Rectal smooth muscle tissue (tissue), 1 donor: Measurements from ENCODE around the gene FADS2.
"Not testable (repeated sequence)": the region's sequence is repeated elsewhere in the genome, so short reads cannot be mapped to it uniquely, and the experiment has no call there.

Experiments
- H3K27ac ChIP-seq: one replicate; pipeline ENCODE4 v1.7.0; 2013; ENCODE audit warnings: low read depth, low read length, inconsistent platforms
- H3K27me3 ChIP-seq: one replicate; pipeline ENCODE4 v1.7.0; 2013; ENCODE audit warnings: low read length; ENCODE audit not compliant: control insufficient read depth, insufficient read depth
- H3K36me3 ChIP-seq: one replicate; pipeline ENCODE4 v1.7.0; 2013; ENCODE audit warnings: low read length; ENCODE audit not compliant: control insufficient read depth, insufficient read depth
- H3K4me1 ChIP-seq: one replicate; pipeline ENCODE4 v1.7.0; 2013; ENCODE audit warnings: low read length; ENCODE audit not compliant: control insufficient read depth, insufficient read depth
- H3K4me3 ChIP-seq: one replicate; pipeline ENCODE4 v1.7.0; 2013; ENCODE audit warnings: low read length
- H3K9ac ChIP-seq: one replicate; pipeline ENCODE4 v1.7.0; 2013; ENCODE audit warnings: low read length

Gene FADS2

GRCh38 chr11:61870541-61871031, 42.5 kb downstream of the FADS2 start:
- Histone ChIP-seq H3K27ac (no peak overlapping the region), H3K27me3 (no peaks in the 10 kb centered on the region), H3K4me1 (no peaks in the 10 kb centered on the region), H3K9ac (no peak overlapping the region), H3K36me3 (no peaks in the 10 kb centered on the region), H3K4me3 (no peak overlapping the region)

GRCh38 chr11:61871158-61871597, 43.1 kb downstream of the FADS2 start:
- Histone ChIP-seq H3K4me3 (peak overlapping the region; percentile 30), H3K27me3 (no peaks in the 10 kb centered on the region), H3K36me3 (no peaks in the 10 kb centered on the region), H3K4me1 (no peaks in the 10 kb centered on the region), H3K9ac (no peak overlapping the region), H3K27ac (no peak overlapping the region)

DNA sequence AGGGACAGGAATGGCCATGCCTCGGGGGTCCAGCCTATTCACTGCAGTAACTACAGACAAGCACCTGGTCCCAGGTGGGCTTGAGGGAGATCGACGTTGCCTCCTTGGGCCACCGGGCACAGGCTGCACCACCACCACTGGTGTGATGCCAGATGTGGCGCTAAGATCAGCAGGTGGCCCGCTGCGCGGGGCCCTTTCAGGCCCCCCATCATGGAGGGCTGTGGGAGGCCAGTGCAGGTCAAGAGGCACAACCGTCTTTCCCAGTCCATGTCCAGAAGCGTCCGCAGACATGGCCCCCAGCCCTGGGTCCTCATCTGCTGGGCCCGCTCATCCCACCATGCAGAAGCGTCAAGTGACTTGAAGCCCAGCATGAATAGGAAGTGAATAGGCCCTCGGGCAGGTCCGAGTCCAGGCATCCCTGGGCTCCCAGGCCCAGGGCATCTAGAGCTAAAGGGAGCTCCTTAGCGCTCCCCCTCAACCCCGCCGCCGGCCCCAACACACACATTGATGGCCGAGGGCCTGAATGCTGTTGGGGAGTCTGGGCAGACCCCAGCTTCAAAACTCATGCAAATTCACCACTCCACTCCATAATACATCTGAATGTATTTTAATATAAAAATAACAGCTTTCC, 45.0 kb downstream of the FADS2 start:
- Histone ChIP-seq H3K9ac (no peak overlapping the region), H3K4me3 (no peak overlapping the region), H3K27ac (no peak overlapping the region), H3K27me3 (no peaks in the 10 kb centered on the region), H3K36me3 (no peaks in the 10 kb centered on the region), H3K4me1 (no peaks in the 10 kb centered on the region)

DNA sequence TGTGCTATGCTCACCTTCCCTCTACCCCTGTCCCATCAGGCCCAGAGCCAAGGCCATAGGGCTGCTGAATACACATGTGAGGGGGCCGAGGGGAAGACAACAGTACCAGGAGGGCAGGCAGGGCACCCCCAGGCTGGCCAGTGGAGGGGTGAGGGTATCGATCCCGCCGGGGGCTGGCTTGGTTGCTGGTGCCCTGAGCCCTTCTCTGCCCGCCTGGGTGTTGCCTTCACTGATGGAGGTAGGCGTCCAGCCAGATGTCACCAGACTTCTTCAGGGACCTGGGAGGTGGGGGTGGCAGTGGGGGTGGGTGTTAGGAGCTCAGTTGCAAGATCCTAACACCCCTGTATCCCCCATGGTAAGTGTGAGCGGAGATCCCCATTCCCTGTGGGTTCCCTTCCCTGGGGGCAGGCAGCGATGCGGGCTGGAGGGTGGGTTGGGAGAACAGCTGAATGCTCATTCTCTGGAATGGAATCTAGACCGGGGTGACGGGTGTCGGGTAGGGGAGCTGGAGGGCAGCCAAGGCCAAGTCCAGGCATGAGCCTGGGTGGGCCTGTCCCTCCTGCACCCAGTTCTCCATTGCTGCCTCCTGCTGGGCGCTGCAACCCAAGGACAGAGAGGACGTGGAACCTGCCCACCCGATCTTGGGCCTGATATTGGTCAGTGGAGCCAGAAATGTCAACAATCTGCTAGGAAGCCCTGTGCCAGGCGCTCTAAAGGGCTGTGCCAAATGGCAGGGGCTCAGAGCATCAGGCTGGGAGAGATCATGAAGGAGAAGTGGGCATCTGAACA, 45.7 kb downstream of the FADS2 start:
- no peak overlapping the region for H3K27ac ChIP-seq
- H3K4me3 ChIP-seq, result no peak overlapping the region
- H3K27me3 ChIP-seq, result no peaks in the 10 kb centered on the region
- no peaks in the 10 kb centered on the region for H3K4me1 ChIP-seq
- no peak overlapping the region for H3K9ac ChIP-seq
- H3K36me3 ChIP-seq, result no peaks in the 10 kb centered on the region

DNA sequence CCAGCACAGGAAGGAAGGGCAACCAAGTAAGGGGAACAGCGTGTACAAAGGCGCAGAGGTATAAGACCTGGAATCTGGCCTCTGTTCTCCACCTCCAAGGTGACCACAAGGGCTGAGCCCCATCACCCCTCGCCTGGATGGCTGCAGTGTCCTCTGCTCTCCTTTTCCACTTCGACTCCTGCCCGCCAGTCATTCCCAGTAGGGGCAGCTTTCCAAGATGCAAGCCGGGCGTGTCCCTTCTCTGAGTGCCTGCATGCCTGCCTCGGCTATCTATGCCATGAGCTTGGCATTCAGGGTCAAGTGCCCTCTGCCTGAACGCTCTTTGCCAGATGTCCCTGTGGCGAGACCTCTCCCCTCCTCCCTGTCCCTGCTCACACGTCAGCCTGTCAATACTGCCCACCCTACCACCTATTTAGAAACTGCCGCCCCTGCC, 46.3 kb downstream of the FADS2 start:
- no peak overlapping the region for H3K27ac ChIP-seq
- H3K4me3 ChIP-seq, result no peak overlapping the region
- H3K27me3 ChIP-seq, result no peaks in the 10 kb centered on the region
- H3K4me1 ChIP-seq, result no peaks in the 10 kb centered on the region
- no peaks in the 10 kb centered on the region for H3K36me3 ChIP-seq
- H3K9ac ChIP-seq, result no peak overlapping the region

DNA sequence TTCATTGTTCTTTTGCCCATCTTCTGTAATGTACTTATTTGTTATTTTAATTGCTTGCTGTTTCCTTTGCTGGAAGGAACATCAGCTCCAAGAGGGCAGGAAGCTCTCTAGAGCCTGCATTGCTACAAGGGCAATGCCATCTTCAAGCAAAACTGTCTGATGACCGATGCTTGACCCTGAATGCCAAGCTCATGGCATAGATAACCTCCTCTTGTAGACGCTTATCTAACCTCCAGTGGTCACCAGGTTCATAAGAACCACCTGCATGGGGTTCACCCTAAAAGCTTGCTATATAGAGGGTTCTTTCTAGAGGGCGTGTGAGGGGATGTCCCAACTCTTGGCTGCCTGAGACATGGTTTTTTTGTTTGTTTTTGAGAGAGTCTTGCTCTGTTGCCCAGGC, 46.8 kb downstream of the FADS2 start:
- Histone ChIP-seq H3K9ac (no peak overlapping the region), H3K36me3 (no peaks in the 10 kb centered on the region), H3K4me3 (no peak overlapping the region), H3K27me3 (no peaks in the 10 kb centered on the region), H3K27ac (no peak overlapping the region), H3K4me1 (no peaks in the 10 kb centered on the region)

DNA sequence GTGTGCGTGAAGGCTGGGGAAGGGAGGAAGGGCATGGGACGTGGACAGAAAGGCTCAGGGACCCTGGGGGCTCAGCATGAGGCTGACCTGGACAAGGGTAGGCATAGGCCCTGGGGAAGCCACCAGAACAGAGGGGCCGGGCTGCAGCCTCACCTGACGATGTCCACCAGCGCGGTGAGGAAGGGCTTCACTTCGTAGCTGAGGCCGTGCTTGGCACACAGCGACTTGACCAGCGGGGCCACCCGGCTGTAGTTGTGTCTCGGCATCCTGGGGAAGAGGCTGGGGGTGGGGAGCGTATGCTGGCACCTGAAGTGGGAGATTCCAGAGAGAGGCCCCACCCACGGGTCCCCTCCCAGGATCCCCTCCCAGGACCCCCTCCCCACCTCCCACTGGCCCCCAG, 47.6 kb downstream of the FADS2 start:
- H3K27ac ChIP-seq, result no peak overlapping the region
- no peaks in the 10 kb centered on the region for H3K4me1 ChIP-seq
- no peaks in the 10 kb centered on the region for H3K27me3 ChIP-seq
- no peak overlapping the region for H3K4me3 ChIP-seq
- H3K36me3 ChIP-seq, result no peaks in the 10 kb centered on the region
- H3K9ac ChIP-seq, result no peak overlapping the region

DNA sequence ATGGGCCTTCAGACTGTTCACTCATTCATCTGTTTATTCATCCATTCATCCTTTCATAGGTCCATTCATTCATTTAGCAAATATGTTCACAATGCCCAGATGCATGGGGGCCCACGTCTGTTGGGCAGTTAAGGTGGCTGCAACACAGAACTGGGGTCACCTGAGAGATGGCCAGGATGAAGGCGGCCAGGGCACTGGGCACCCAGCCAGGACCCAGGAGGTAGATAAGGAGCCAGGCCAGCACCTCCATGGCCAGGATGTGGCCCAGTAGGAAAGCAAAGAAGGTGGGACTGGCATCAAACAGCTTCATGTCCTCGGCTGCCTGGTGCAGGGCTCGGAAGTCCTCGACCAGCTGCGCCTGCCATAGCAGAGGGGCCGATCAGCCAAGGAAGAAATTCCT, 51.1 kb downstream of the FADS2 start:
- H3K4me1 ChIP-seq, result no peaks in the 10 kb centered on the region
- H3K4me3 ChIP-seq, result no peak overlapping the region
- no peaks in the 10 kb centered on the region for H3K36me3 ChIP-seq
- H3K9ac ChIP-seq, result no peak overlapping the region
- no peaks in the 10 kb centered on the region for H3K27me3 ChIP-seq
- H3K27ac ChIP-seq, result no peak overlapping the region

DNA sequence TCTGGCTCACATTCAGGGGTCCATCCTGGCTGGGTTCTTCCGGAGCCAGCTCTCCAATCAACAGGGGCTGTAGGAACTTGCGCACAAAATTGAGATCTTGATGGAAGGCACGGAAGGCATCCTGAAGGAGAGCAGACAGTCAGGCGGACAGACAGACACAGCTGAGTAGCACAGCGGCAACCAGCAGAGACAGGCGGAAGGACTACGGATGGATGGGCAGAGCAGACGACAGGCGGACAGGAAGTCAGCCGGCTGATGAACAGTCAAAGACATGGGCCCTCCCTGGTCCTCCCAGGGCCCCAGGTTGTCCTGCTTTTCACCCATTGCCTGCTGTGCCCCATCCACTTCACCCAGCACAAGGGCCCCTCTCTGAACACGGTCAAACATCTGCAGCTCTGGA, 51.9 kb downstream of the FADS2 start:
- Histone ChIP-seq H3K9ac (no peak overlapping the region), H3K27me3 (no peaks in the 10 kb centered on the region), H3K4me1 (no peaks in the 10 kb centered on the region), H3K4me3 (peak overlapping the region; percentile 15), H3K36me3 (no peaks in the 10 kb centered on the region), H3K27ac (no peak overlapping the region)

DNA sequence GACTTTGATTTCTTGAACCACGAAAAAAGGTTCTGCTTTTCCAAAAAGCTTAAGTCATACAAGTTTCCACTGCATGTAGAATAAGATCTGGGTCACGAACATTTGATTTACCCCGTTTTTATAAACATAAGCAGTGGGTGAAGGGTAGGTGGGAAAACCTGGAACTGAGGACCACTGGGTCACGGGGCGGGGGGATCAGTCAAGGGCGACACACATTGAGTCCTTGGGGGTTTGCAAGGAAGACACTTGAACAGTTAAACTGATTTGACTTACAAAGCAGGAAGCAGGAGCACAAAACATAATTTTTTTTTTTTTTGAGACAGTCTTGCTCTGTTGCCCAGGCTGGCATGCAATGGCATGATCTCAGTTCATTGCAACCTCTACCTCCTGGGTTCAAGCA, 52.4 kb downstream of the FADS2 start:
- no peaks in the 10 kb centered on the region for H3K27me3 ChIP-seq
- no peaks in the 10 kb centered on the region for H3K4me1 ChIP-seq
- H3K27ac ChIP-seq, result no peak overlapping the region
- H3K4me3 ChIP-seq, result no peak overlapping the region
- H3K9ac ChIP-seq, result no peak overlapping the region
- H3K36me3 ChIP-seq, result no peaks in the 10 kb centered on the region

DNA sequence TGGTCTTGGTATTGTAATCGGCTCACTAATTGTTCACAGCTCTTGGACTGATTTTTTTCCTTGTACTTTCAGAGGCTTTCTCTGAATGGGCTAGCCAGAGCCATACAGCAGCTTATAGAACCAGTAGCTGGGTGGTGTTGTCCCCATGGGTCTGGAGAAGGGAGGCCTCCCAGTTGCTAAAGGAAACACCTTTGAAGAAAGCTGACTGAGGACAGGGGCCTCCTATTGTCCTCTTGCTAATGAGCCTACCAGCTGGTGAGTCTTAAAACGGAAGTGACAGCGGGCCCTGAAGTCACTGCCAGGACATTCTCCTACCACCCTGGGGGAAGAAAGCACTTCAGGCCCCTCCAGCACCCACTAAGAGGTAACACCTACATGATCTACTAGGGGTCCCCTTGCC, 53.3 kb downstream of the FADS2 start:
- H3K4me1 ChIP-seq, result no peaks in the 10 kb centered on the region
- H3K27ac ChIP-seq, result no peak overlapping the region
- no peak overlapping the region for H3K4me3 ChIP-seq
- H3K36me3 ChIP-seq, result no peaks in the 10 kb centered on the region
- no peaks in the 10 kb centered on the region for H3K27me3 ChIP-seq
- H3K9ac ChIP-seq, result no peak overlapping the region

DNA sequence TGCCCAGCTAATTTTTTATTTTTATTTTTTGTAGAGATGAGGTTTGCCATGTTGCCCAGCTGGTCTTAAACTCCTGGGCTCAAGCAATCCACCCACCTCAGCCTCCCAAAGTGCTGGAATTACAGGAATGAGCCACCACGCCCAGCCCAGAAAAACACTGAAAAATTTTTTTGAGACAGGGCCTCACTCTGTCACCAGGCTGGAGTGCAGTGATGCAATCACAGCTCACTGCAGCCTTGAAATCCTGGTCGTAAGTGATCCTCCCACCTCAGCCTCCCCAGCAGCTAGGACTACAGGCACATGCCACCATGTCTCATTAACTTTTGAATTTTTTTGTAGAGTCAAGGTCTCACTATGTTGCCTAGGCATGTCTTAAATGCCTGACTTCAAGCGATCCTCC, 54.2 kb downstream of the FADS2 start:
- not testable (repeated sequence) for H3K9ac ChIP-seq, H3K27ac ChIP-seq, H3K4me3 ChIP-seq, H3K4me1 ChIP-seq, H3K27me3 ChIP-seq, H3K36me3 ChIP-seq

DNA sequence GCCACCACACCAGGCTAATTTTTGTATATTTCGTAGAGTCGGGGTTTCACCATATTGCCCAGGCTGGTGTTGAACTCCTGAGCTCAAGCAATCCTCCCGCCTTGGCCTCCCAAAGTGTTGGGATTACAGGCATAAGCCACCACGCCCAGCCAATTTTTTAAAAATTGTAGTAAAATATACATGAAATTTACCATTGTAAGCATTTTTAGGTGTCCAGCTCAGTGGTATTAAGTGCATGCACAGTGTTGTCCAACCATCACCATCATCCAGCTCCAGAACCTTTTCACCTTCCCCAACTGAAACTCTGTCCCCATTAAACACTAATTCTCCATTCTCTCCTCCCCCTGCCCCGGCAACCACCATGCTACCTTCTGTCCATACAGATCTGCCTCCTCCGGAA, 54.8 kb downstream of the FADS2 start:
- no peak overlapping the region for H3K9ac ChIP-seq
- H3K4me1 ChIP-seq, result peaks cover 3% of the 10 kb centered on the region
- no peaks in the 10 kb centered on the region for H3K27me3 ChIP-seq

More for the DNA sequence above, 54.8 kb downstream of the FADS2 start:
- Histone ChIP-seq H3K36me3 (no peaks in the 10 kb centered on the region), H3K27ac (no peak overlapping the region), H3K4me3 (no peak overlapping the region)
